DMS53 treated with DMSO at 0.1 percent for 48 hours (cell line): Measurements from ENCODE around the gene PDE4C.

Source experiments
- DNase-seq: peaks from one replicate; lab custom pipeline; 2025; ENCODE audit not compliant: unreplicated experiment; lab: John Stamatoyannopoulos, UW

Gene PDE4C

DNA sequence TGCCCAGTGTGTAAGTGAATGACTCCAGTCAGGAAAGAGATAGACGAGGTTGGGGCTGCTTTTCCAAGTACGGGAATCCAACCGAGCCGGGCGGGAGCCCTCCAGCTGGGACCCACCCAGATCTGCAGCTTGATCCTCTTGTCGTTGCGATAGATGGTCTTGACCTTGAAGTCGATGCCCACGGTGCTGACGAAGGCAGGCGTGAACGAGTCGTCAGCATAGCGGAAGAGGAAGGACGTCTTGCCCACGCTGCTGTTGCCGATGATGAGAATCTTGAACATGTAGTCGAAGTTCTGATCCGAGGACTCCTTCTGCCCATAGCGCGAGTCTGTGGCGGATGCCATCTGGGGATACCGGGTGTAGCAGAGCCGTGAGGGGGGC, 23.9 kb downstream of the PDE4C start:
- DNase-seq, result no peak

GRCh38 chr19:18198374-18198773, 27.9 kb downstream of the PDE4C start:
- no peak for DNase-seq

- no peak for DNase-seq
These were observed 28.3 kb downstream of the PDE4C start for GRCh38 chr19:18197941-18198340.

DNA sequence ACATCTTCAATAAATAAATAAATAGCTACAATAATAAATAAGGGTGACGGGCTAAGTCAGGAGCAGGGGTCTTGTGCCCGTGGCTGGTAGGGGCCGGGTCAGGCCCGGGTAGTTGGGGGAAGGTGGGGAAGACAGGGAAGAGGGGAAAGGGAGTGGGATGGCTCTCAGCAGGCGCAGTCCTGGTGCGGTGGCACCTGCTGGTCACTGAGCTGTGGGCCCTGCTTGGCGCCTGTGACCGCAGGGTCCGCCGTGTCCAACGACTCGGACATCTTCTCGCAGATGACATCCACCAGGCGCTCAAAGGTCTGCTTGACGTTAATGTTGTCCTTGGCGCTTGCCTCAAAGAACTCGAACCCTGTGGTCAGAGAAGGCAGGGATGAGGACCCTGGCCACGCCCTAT, 28.9 kb downstream of the PDE4C start:
- DNase-seq, result no peak

DNA sequence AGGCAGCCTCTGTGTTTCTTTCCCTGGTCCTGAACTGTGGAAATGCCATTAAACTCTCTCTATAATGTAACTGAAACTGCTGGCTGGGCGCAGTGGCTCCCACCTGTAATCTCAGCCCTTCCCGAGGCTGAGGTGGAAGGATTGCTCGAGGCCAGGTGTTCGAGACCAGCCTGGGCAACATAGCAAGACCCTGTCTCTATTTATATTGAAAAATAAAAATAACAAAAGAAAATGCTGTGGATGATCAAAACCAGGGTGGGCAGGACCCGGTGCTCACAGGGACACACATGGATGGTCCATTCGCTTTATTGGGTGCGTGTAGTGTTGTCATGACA, 29.8 kb downstream of the PDE4C start:
- no peak for DNase-seq

DNA sequence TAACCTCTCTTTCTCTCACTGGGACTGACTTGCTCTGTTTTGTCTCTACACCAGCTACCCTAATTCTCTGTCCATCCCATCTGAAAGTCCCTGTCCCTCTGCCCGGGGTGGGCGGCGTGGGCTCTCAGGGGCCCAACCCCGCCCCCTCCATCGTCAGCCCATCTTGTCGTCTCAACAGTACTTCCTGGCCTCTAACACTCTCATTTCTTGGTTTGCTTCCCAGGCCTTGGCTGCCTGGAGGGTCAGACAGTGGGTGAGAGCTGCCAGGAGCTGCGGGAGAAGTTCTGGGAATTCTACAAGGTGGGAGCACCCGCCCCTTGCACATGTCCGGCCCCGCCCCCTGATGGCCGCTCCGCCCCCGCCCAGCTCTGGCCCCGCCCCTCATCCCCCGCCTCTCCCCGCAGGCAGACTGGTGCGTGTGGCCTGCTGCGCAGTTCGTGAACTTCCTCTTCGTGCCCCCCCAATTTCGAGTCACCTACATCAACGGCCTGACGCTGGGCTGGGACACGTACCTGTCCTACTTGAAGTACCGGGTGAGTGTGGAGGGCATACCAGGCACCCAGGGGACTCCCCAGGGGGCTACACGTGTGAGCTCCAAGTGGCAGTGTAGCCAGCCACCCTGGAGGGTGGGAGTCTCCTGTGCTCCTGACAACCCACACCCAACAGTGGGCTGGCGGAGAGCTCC, 31.5 kb downstream of the PDE4C start:
- DNase-seq, result no peak

DNA sequence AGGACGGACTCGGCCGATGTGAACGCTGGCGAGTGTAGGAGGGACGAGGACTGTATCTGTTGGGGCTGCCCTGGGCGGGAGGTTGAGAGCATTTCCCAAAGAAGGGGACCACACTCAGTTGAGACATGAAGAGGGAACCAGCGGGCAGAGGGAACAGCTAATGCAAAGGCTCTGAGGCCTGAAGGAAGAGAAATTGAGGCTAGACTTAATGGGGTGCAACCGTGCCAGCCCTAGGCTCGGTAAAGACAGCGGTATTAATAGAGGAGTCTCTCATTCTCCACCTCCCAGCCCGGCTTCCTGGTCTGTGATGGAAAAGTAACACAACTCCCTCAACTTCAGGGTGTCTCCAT, 32.1 kb downstream of the PDE4C start:
- no peak for DNase-seq

GRCh38 chr19:18193388-18194180, 32.7 kb downstream of the PDE4C start:
- DNase-seq, result no peak

DNA sequence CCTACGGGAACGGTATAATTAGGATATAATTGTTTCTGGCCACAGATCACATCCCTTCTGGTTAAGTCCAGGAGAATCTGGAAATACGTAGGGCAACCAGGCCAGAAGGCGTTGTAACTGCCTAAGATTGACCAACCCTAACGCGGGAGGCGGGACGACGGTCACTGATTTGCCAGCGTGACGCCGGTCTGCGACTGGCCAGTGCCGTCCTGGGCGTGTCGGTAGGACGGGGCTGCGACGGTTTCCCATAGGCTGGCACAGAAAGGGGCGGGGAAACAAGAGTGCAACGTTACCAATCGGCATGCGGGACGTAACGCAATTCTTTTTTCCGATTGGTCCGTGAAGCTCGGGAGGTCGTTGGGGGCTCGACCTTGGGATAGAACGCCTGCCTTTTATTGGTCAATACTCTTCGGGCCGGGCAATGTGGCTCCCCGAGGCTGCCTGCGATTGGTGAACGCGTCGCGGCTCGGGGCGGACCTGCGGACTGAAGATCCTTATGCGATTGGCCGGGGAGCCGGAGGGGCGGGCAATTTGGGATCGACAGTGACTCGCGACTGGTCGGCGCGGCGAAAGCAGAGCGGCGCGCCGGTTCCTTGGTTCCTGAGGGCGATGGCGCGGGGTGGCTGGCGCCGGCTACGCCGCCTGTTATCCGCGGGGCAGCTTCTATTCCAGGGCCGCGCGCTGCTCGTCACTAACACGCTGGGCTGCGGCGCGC, 33.4 kb downstream of the PDE4C start, which contains the start of gene MPV17L2:
Gene MPV17L2 (plus strand): TSS at position 546 of the 715 bp plus-strand sequence. CDS start 64 bp downstream, at position 610.
- peak; percentile 94 for DNase-seq

- no peak for DNase-seq
These were observed 34.6 kb downstream of the PDE4C start for GRCh38 chr19:18191640-18192062.

- DNase-seq, result no peak
These were observed 36.0 kb downstream of the PDE4C start for GRCh38 chr19:18190278-18190677.

GRCh38 chr19:18185538-18185937, 40.7 kb downstream of the PDE4C start:
- no peak for DNase-seq

DNA sequence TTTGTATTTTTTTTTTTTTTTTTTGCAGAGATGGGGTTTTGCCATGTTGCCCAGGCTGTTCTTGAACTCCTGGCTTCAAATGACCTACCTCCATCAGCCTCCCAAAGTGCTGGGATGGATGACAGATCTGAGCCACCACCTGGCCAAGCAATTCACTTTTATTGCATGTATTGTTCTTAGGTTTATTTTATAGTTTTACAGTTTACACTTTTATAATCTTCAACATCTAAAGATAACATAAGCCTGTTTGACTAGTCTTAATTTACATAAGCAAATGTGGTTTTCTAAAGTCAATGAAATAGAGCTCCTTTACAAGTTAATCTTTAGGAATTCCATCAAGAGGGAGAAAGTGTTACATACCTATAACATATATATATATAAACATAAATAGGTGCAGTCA, 42.7 kb downstream of the PDE4C start:
- no peak for DNase-seq

GRCh38 chr19:18179957-18180356, 46.3 kb downstream of the PDE4C start:
- DNase-seq, result no peak

DNA sequence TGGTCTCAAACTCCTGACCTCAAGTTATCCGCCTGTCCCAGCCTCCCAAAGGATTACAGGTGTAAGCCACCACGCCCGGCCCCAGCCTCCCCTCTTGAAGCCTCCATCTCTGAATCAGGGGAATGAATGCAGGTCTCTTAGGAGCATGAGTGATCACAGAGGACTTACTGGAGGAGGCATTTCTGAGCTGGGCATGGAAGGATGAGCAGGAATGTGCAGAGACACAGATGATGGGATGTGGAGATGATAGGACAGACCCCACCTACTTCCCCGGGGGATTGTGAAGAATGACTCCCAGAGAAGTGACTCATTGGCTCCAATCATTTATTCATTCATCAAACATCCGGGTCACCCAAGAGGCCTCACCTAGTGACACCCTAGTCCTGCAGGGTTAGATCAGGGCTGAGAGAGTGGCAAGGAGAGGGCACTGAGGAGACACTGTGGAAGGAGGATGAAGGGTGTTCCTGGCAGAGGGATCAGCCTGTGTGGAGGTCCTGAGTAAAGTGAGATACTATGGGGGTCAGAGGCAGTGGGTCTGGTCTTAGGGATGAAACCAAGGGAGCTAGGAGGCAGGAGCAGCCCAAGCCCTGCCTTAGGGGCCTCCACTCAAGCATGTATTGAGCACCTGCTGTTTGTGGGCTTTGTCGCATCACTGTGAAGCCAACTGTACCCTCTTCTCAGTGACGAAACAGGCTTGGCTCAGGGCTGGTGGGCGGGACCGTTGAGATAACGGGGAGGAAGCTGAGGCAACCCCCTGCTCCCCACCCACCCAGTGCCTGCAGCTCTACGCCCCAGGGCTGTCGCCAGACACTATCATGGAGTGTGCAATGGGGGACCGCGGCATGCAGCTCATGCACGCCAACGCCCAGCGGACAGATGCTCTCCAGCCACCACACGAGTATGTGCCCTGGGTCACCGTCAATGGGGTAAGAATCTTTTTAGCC, 49.6 kb downstream of the PDE4C start:
- DNase-seq, result no peak

GRCh38 chr19:18174983-18175382, 51.3 kb downstream of the PDE4C start:
- no peak for DNase-seq
